Keratinocyte (primary cell): ENCODE results near the gene MIER2.
"Not testable (repeated sequence)": the region's sequence is repeated elsewhere in the genome, so short reads cannot be mapped to it uniquely, and the experiment has no call there.

Source experiments
- EZH2 ChIP-seq: IDR thresholded peaks from one replicate; pipeline ENCODE4 v1.6.1; 2012; ENCODE audit warnings: inconsistent platforms, mild to moderate bottlenecking, low read length, moderate library complexity
- TF ChIP-seq, protein P1 (sequence below), 3 experiments: IDR thresholded peaks in 1 of 3; conservative IDR thresholded peaks in 1 of 3; optimal IDR thresholded peaks in 1 of 3; 2 replicates in 2 of 3; 3 replicates in 1 of 3; pipeline versions ENCODE3 to v1.5.1; 2011; ENCODE audit warnings: low read length in 3 of 3, mild to moderate bottlenecking in 3 of 3, moderate library complexity in 2 of 3, control low read depth in 1 of 3, inconsistent platforms in 1 of 3; ENCODE audit not compliant: insufficient read depth in 2 of 3; ENCODE audit errors: extremely low read depth in 1 of 3

DNA sequence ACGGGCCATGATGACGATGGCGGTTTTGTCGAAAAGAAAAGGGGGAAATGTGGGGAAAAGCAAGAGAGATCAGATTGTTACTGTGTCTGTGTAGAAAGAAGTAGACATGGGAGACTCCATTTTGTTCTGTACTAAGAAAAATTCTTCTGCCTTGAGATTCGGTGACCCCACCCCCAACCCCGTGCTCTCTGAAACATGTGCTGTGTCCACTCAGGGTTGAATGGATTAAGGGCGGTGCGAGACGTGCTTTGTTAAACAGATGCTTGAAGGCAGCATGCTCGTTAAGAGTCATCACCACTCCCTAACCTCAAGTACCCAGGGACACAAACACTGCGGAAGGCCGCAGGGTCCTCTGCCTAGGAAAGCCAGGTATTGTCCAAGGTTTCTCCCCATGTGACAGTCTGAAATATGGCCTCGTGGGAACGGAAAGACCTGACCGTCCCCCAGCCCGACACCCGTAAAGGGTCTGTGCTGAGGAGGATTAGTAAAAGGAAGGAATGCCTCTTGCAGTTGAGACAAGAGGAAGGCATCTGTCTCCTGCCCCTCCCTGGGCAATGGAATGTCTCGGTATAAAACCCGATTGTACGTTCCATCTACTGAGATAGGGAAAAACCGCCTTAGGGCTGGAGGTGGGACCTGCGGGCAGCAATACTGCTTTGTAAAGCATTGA is 42.2 kb upstream of the MIER2 start:
- TF ChIP-seq, protein P1, sequence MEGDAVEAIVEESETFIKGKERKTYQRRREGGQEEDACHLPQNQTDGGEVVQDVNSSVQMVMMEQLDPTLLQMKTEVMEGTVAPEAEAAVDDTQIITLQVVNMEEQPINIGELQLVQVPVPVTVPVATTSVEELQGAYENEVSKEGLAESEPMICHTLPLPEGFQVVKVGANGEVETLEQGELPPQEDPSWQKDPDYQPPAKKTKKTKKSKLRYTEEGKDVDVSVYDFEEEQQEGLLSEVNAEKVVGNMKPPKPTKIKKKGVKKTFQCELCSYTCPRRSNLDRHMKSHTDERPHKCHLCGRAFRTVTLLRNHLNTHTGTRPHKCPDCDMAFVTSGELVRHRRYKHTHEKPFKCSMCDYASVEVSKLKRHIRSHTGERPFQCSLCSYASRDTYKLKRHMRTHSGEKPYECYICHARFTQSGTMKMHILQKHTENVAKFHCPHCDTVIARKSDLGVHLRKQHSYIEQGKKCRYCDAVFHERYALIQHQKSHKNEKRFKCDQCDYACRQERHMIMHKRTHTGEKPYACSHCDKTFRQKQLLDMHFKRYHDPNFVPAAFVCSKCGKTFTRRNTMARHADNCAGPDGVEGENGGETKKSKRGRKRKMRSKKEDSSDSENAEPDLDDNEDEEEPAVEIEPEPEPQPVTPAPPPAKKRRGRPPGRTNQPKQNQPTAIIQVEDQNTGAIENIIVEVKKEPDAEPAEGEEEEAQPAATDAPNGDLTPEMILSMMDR (optimal IDR thresholded peaks at IDR 0.05 in 1 of 3, IDR thresholded peaks at IDR 0.05 in 1 of 3, conservative IDR thresholded peaks at IDR 0.05 in 1 of 3; ENCODE audit: extremely low read depth in 1 of 3, insufficient read depth in 2 of 3, low read length in 3 of 3), result not testable (repeated sequence)
- TF ChIP-seq EZH2, result not testable (repeated sequence)
